GM19025 (cell line): Measurements from ENCODE around the gene ZCCHC7.

Source experiments
- ATAC-seq: cut with Tn5 transposase; IDR thresholded peaks from one replicate; pipeline ENCODE4 v1.9.1; 2021; ENCODE audit warnings: mild to moderate bottlenecking, low read depth, moderate library complexity; ENCODE audit not compliant: unreplicated experiment

The ZCCHC7 gene

GRCh38 chr9:37328556-37329227 is 208.3 kb downstream of the ZCCHC7 start:
- ATAC-seq: no peak

- ATAC-seq: no peak
These were observed 209.2 kb downstream of the ZCCHC7 start for GRCh38 chr9:37329576-37329975.

- ATAC-seq: no peak
These were observed 211.5 kb downstream of the ZCCHC7 start for GRCh38 chr9:37331871-37332270.

GRCh38 chr9:37332578-37332977 is 212.2 kb downstream of the ZCCHC7 start:
- no peak for ATAC-seq

DNA sequence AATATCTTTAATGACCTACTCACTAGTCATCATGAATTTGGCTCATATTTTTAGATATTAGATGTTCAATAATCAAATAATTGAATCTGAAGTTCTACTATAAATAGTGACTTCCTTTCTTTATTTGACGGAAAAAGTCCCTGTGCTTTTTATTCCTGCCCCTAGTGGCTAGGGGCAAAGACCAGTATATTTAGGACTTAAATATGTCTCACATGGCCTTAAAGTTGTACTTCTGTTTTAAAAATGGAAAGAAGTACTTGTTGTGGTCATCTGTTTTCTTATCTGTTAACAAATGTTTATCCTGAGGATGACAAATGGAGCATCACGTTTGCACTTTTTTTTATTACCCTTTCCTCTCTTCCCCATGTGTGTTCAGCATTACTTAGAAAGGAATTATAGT is 212.9 kb downstream of the ZCCHC7 start:
- no peak for ATAC-seq

DNA sequence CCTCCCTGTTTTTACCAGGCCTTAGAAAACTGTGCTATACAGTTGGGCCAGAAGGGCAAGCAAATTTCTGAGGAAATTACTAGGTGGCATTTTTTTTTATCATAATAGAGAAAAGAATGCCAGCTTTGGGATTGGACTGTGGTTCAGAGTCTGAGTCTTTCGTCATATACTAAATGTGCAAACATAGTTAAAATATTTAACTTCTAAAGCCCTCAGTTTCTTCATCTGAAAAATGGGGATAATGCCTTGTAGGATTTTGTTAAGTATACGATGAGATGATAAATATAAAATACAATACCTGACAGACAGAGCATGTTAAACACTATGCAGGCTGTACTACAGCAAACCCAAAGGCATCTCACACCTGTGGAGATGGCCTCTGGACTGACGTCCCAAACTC is 214.9 kb downstream of the ZCCHC7 start:
- ATAC-seq: no peak

DNA sequence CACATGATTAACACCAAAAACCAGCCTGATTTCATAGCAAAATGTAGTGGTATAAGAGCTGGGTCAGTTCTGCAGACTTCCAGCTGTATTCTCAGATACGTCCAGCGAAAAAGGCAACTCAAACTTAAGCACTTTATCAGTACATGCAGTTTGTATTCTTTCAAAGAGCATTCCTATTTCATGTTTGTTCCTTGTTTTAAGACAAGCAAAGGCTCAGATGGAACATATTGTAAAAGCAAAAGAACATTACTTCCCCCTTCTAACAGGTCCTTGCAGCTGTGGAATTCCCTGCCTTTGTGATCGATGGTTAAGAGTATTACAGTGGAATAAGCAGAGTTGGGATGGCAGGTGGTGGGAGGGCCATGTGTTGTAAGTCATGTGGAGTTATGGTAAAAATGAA is 215.8 kb downstream of the ZCCHC7 start:
- ATAC-seq: no peak

DNA sequence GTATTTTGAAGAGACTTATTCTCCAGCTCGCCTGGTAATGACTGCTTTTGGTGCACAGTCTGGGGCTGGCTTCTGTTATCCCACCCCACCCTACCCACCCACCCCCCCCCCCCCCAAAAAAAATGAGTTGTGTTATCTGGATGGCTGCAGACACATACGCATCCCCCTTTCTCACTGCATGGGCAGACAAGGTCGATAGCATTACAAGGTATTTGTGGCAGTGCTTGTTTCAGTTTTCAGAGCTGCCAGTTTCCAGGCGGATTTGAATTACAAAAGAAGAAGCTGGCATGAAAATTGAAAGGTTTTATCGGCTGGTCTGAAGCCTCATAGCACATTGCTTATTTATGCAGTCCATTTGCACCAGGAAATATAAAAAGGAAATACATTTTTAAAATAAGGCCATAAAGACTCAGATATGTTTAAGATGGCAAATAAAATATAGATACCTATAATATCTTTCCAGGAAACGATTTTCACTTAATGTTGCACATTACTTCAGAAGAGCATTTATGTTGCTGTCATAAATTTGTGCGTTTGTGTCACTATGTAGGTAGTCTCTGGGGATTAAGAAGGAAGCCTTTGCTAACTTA is 217.0 kb downstream of the ZCCHC7 start:
- ATAC-seq: no peak

DNA sequence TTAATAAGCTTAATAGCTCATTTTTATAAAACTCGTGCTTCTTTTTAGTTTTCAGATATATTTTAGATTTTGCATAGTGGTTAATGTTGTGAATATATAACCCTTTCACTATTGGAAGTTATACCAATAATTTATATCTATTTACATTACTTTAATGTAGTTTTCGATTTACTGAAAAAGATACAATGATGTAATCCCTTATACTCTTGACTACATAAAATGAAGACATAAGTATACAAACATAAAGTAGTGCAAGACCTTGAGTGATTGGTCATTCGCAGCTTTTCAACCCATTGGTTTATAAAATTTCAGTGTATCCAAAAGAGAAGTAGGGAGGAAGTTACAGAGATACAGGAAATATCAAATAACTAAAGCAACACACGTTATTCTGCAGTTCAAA is 217.8 kb downstream of the ZCCHC7 start:
- ATAC-seq: no peak

DNA sequence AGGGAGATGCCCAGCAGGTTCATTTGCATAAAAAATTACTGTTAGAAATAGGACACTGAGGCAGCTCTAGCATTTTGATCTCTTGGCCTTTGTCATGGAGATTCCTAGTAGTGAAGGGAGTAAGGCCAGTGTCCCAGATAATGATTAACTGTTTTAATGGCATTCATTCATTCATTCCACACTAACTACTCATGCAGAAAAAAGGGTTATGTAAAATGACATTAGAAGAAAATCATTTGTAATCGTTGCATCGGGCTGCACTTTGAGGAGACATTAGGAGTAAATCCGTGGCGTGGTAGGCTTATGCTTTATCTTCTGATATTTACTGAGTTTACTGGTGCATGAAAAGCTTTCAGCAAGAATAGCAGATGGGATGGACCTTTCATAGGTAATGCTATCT is 219.5 kb downstream of the ZCCHC7 start:
- ATAC-seq: no peak

- ATAC-seq: no peak
These were observed 220.6 kb downstream of the ZCCHC7 start for GRCh38 chr9:37340961-37341360.

GRCh38 chr9:37341704-37342103 is 221.3 kb downstream of the ZCCHC7 start:
- ATAC-seq: no peak

DNA sequence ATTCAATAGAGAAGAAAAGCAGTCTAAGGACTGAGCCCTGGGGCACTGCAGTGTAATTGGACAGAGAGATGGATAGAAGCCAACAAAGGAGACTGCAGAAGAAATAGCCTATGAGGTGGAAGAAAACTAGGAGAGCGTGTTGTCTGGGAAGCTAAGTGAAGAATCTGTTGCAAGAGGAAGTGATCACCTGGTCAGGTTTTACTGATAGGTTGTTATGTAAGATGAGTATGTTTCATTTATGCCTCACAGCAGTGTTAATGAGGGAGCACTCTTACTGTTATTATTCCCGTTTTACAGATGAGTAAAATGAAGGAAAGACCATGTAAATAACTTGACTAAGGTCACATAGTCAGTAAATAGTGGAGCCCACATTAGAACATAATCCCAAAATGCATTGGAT is 222.1 kb downstream of the ZCCHC7 start:
- no peak for ATAC-seq

DNA sequence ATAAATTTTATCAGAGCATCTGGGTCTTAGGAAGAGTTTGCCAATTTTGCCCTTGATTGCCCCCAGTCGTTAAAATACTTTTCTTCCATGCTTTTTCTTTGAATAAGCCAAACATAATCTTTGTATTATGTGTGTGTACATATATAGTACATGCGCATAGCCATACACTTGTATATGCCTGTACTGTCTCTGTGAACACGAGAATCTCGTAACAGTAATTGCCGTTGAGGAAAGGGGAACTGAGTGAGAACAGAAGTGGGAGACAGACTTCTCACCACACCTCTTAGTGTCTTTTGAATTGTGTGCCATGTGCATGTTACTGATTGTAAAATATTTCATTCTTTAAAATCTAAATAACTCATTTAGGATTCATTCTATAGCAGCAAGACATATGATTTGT is 222.5 kb downstream of the ZCCHC7 start:
- no peak for ATAC-seq

DNA sequence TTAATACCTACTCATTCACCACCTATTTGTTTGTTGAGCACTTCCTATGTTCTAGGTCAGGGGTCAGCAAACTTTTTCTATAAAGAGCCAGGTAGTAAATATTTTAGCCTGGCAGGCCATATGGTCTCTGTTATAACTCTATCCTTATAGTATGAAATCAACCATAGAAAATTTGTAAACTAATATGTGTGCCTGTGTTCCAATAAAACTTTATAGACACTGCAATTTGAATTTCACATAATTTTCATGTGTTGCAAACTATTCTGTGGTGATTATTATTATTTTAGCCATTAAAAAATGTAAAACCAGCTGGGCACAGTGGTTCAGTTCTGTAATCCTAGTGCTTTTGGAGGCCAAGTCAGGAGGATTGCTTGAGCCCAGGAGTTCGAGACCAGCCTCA is 223.3 kb downstream of the ZCCHC7 start:
- ATAC-seq: no peak

DNA sequence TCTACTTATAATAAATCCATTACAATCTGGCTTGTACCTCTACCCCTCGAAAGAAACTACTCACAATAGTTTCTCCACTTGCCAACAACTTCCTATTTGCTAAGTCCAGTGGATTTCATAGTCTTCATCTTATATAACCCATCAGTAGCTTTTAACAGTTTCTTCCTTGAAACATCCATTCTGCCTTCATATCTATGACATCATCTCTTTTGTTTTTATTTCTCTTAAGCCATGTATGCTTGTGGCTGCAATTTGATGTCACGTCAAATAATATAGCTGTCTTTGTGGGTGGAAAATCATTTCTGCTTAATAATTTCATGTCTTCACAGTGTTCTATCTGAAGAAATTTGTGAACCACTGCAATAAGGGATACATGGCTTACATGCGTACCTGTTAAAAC is 224.7 kb downstream of the ZCCHC7 start:
- no peak for ATAC-seq

GRCh38 chr9:37348917-37349316 is 228.5 kb downstream of the ZCCHC7 start:
- no peak for ATAC-seq

DNA sequence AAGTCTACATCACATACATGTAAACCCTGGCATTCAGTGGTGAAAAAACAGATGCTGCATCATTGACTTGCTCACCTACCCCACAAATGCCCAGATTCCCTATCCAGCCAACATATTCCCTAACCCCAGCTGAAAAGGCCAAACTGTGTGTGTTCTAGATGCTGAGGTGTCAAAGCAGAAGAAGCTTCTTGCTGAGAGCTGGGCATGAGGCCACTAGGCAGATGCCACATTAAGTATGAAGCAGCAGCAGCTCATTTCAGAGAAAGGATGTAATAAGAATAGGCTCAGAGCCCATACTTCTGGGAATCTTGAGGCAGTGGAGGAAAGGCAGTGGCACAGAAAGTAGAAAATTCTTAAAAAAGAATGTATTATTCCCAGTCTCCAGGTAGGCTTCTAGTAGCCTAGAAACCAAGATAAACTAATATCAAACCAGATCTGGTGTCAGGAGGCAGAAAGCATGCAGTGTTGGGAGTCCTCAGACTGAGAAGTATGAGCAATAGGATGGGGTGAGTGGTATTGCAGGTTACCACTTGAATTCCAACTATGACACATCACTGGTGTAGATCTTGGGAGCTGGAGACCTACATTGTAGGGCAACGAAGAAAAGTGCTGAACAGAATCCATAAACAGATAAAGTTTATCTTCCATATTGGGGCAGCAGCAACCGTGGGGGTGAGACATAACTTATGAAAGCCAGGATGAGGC is 230.3 kb downstream of the ZCCHC7 start:
- no peak for ATAC-seq

GRCh38 chr9:37353791-37354190 is 233.4 kb downstream of the ZCCHC7 start:
- ATAC-seq: no peak

GRCh38 chr9:37362430-37362829 is 242.1 kb downstream of the ZCCHC7 start:
- no peak for ATAC-seq

DNA sequence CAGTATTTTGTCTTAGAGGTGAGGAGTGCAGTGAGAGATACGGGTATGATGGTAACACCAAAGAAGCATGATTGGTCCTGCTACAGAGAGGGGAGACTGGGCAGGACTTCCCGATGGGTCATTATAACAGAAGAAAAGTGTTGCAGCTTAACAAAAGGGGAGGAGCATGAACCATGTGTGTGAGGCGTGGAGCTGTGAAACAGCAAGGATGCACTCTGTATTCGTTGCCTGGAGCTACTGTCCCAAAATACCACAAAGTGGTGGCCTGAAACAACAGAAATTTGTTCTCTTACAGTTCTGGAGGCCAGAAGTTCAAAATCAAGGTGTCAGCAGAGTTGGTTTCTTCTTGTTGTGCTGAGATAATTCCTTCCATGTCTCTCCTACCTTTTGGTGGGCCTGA is 242.8 kb downstream of the ZCCHC7 start:
- ATAC-seq: no peak

DNA sequence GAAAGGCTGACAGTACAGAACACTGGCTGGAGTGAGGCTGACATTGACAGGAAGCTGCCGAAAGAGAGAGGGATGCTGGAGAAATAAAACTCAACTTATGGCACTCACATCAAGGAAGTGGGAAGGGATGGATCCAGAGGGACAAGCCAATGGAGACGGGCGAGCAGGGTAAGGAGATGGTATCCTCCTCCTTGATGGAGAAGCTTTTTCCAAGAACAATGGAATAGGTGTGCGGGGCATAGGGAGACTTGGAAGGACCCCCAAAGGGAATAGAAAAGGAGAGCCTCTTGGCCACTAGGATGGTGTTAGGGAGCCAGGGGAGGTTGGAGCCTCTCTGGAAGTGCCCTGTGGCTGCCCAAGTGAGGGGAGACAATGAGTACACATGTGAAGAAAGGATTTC is 243.8 kb downstream of the ZCCHC7 start:
- no peak for ATAC-seq
